GM18951 (cell line): ENCODE results near the gene CSMD2.

ENCODE experiments used
- POLR2A ChIP-seq: IDR thresholded peaks from 4 replicates; pipeline ENCODE4 v1.6.1; 2011; ENCODE audit warnings: mild to moderate bottlenecking; ENCODE audit not compliant: insufficient read length, insufficient read depth; ENCODE audit errors: extremely low read depth
- in situ Hi-C: fragments of 300-500 bp; cut with MboI; formaldehyde crosslinking; loops from one replicate; pipeline ENCODE4 v1.12.0; 2022; ENCODE audit warnings: low sequenced_read_pairs, mixed read lengths, inconsistent platforms; ENCODE audit not compliant: unreplicated experiment

CSMD2 gene

GRCh38 chr1:34078383-34078782, 86.6 kb downstream of the CSMD2 start:
- TF ChIP-seq POLR2A: no peak
- in situ Hi-C loops: no loop called here

GRCh38 chr1:34075576-34075975, 89.5 kb downstream of the CSMD2 start:
- in situ Hi-C loops: no loop called here
- no peak for TF ChIP-seq POLR2A

- no peak for TF ChIP-seq POLR2A
These were observed 91.9 kb downstream of the CSMD2 start for GRCh38 chr1:34073028-34073695.

GRCh38 chr1:34070201-34070836, 94.7 kb downstream of the CSMD2 start:
- in situ Hi-C loops: no loop called here
- no peak for TF ChIP-seq POLR2A

More at GRCh38 chr1:34073028-34073695, 91.9 kb downstream of the CSMD2 start:
- in situ Hi-C loops: no loop called here

- in situ Hi-C loops: no loop called here
- TF ChIP-seq POLR2A: no peak
These were observed 97.9 kb downstream of the CSMD2 start for GRCh38 chr1:34066981-34067603.

- in situ Hi-C loops: no loop called here
- no peak for TF ChIP-seq POLR2A
These were observed 98.9 kb downstream of the CSMD2 start for GRCh38 chr1:34066166-34066565.

GRCh38 chr1:34065498-34065897, 99.5 kb downstream of the CSMD2 start:
- in situ Hi-C loops: no loop called here
- TF ChIP-seq POLR2A: no peak

- in situ Hi-C loops: no loop called here
- no peak for TF ChIP-seq POLR2A
These were observed 104.1 kb downstream of the CSMD2 start for GRCh38 chr1:34060901-34061415.

GRCh38 chr1:34060187-34060730, 104.8 kb downstream of the CSMD2 start:
- in situ Hi-C loops: no loop called here
- no peak for TF ChIP-seq POLR2A

GRCh38 chr1:34057347-34058130, 107.5 kb downstream of the CSMD2 start:
- TF ChIP-seq POLR2A: no peak
- in situ Hi-C loops: no loop called here

GRCh38 chr1:34055818-34056217, 109.2 kb downstream of the CSMD2 start:
- in situ Hi-C loops: no loop called here
- no peak for TF ChIP-seq POLR2A

- in situ Hi-C loops: no loop called here
- no peak for TF ChIP-seq POLR2A
These were observed 110.1 kb downstream of the CSMD2 start for GRCh38 chr1:34054920-34055319.

- in situ Hi-C loops: no loop called here
- TF ChIP-seq POLR2A: no peak
These were observed 111.4 kb downstream of the CSMD2 start for GRCh38 chr1:34053660-34054059.
